ENCODE data around the gene ODF2L.

The ODF2L gene

DNA sequence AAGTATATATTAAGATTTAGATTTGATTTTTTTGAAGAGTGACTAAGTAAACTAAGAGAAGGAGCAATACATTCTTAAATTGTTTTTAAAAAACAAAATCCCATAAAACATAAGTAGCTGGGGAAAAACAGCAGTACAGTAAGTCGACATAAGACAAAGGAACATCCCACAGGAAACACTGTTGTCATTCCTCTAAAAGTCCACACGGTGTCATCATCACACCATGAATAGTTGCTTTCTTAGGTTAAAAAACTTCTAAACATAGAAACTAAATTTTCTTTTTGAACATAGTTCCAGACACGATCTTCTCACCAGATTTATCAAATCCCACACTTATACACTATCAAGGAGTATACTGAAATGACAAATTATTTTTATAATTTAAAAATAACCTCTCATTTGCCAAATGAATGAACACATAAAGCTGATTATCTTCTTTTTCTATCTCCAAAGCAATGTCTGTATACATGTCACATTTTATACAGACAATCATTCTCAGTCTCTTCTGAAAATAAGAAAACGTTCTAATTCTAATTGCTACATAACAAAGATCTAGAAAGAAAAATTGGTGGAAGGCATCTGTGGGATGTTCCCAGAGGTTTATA, 15.8 kb downstream of the ODF2L start:
- Histone ChIP-seq H3K4me1 (ENCODE audit: low read depth, poor library complexity, severe bottlenecking) (peaks cover 25% of the 10 kb centered on the region), H3K4me2 (peak overlapping the region; percentile 29; the same call in 1 of the 2 replicates), H2AFZ (ENCODE audit: low read depth) (no peak overlapping the region), H3K79me2 (ENCODE audit: insufficient read depth, low read depth) (no peaks in the 10 kb centered on the region), H3K4me3 (IDR thresholded peaks at IDR 0.05; ENCODE audit: insufficient read depth, low read depth, low read length) (no peak overlapping the region), H4K20me1 (ENCODE audit: insufficient read depth) (no peaks in the 10 kb centered on the region), H3K9ac (no peak overlapping the region), H3K27ac (no peak overlapping the region), H3K27me3 (ENCODE audit: insufficient read depth, low read depth) (no peaks in the 10 kb centered on the region), H3K36me3 (ENCODE audit: insufficient read depth) (no peaks in the 10 kb centered on the region)
- TF ChIP-seq, protein P1, sequence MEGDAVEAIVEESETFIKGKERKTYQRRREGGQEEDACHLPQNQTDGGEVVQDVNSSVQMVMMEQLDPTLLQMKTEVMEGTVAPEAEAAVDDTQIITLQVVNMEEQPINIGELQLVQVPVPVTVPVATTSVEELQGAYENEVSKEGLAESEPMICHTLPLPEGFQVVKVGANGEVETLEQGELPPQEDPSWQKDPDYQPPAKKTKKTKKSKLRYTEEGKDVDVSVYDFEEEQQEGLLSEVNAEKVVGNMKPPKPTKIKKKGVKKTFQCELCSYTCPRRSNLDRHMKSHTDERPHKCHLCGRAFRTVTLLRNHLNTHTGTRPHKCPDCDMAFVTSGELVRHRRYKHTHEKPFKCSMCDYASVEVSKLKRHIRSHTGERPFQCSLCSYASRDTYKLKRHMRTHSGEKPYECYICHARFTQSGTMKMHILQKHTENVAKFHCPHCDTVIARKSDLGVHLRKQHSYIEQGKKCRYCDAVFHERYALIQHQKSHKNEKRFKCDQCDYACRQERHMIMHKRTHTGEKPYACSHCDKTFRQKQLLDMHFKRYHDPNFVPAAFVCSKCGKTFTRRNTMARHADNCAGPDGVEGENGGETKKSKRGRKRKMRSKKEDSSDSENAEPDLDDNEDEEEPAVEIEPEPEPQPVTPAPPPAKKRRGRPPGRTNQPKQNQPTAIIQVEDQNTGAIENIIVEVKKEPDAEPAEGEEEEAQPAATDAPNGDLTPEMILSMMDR (conservative IDR thresholded peaks at IDR 0.05; ENCODE audit: low read depth, low read length), result peak; percentile 67

DNA sequence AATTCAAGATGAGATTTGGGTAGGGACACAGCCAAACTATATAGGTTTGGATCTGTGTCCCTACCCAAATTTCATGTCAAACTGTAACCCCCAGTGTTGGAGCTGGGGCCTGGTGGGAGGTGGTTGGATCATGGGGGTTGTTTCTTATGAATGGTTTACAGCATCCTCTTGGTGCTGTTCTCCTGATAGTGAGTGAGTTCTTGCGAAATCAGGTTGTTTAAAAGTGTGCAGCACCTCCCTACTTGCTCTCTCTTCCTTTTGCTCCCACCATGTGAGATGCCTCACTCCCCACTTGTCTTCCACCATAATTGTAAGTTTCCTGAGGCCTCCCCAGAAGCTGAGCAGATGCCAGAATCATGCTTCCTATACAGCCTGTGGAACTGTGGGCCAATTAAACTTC, 17.3 kb downstream of the ODF2L start:
- no peak overlapping the region for H3K27ac ChIP-seq
- H3K4me2 ChIP-seq, result no peak overlapping the region
- peaks cover 25% of the 10 kb centered on the region for H3K4me1 ChIP-seq (ENCODE audit: low read depth, poor library complexity, severe bottlenecking)
- no peak overlapping the region for H2AFZ ChIP-seq (ENCODE audit: low read depth)
- TF ChIP-seq, protein P1 (conservative IDR thresholded peaks at IDR 0.05; ENCODE audit: low read depth, low read length), result no peak
- no peaks in the 10 kb centered on the region for H3K36me3 ChIP-seq (ENCODE audit: insufficient read depth)
- no peak overlapping the region for H3K4me3 ChIP-seq (IDR thresholded peaks at IDR 0.05; ENCODE audit: insufficient read depth, low read depth, low read length)
- H3K27me3 ChIP-seq (ENCODE audit: insufficient read depth, low read depth), result no peaks in the 10 kb centered on the region
- no peaks in the 10 kb centered on the region for H3K79me2 ChIP-seq (ENCODE audit: insufficient read depth, low read depth)
- H3K9ac ChIP-seq, result no peak overlapping the region
- no peaks in the 10 kb centered on the region for H4K20me1 ChIP-seq (ENCODE audit: insufficient read depth)

DNA sequence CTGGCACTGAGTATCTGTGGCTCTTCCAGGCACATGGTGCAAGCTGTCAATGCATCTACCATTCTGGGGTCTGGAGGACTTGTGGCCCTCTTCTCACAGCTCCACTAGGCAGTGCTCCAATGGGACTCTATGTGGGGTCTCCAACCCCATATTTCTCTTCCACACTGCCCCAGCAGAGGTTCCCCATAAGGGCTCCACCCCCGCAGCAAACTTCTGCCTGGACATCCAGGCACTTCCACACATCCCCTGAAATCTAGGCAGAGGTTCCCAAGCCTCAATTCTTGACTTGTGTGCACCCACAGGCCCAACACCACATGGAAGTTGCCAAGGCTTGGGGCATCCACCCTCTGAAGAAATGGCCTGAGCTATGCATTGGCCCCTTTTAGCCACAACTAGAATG, 18.8 kb downstream of the ODF2L start:
- Histone ChIP-seq H3K79me2 (ENCODE audit: insufficient read depth, low read depth) (no peaks in the 10 kb centered on the region), H2AFZ (ENCODE audit: low read depth) (no peak overlapping the region), H3K4me3 (IDR thresholded peaks at IDR 0.05; ENCODE audit: insufficient read depth, low read depth, low read length) (no peak overlapping the region), H3K9ac (no peak overlapping the region), H4K20me1 (ENCODE audit: insufficient read depth) (no peaks in the 10 kb centered on the region), H3K4me2 (no peak overlapping the region), H3K27me3 (ENCODE audit: insufficient read depth, low read depth) (no peaks in the 10 kb centered on the region), H3K27ac (no peak overlapping the region), H3K4me1 (ENCODE audit: low read depth, poor library complexity, severe bottlenecking) (peaks cover 12% of the 10 kb centered on the region), H3K36me3 (ENCODE audit: insufficient read depth) (no peaks in the 10 kb centered on the region)
- TF ChIP-seq, protein P1 (conservative IDR thresholded peaks at IDR 0.05; ENCODE audit: low read depth, low read length), result no peak

DNA sequence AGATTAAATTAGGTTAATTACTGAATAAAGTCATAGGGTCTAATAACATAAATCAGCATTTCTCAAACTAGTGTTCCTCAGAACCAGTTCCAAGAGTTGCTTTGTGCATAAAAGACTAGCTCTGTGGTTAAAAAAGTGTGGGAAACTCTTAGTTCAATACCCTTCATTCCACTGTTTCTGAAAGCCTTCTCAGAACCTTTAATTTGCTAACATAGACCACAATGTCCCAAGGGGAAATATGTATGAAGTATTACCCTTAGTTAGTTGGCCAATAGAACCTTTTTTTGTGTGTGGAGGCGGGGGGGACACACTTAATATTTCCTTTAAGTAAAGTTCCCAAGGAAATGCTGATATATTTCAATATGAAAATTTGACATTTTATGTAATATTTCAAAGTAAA, 20.4 kb downstream of the ODF2L start:
- H3K9ac ChIP-seq, result no peak overlapping the region
- H2AFZ ChIP-seq (ENCODE audit: low read depth), result no peak overlapping the region
- TF ChIP-seq, protein P1 (conservative IDR thresholded peaks at IDR 0.05; ENCODE audit: low read depth, low read length), result no peak
- no peaks in the 10 kb centered on the region for H3K27me3 ChIP-seq (ENCODE audit: insufficient read depth, low read depth)
- no peak overlapping the region for H3K27ac ChIP-seq
- H3K79me2 ChIP-seq (ENCODE audit: insufficient read depth, low read depth), result no peaks in the 10 kb centered on the region
- H3K4me1 ChIP-seq (ENCODE audit: low read depth, poor library complexity, severe bottlenecking), result peaks cover 7% of the 10 kb centered on the region
- H3K36me3 ChIP-seq (ENCODE audit: insufficient read depth), result no peaks in the 10 kb centered on the region
- H3K4me3 ChIP-seq (IDR thresholded peaks at IDR 0.05; ENCODE audit: insufficient read depth, low read depth, low read length), result no peak overlapping the region
- no peaks in the 10 kb centered on the region for H4K20me1 ChIP-seq (ENCODE audit: insufficient read depth)
- no peak overlapping the region for H3K4me2 ChIP-seq

Data from KMS-11 (cell line).